ENCODE measurements around the gene AQP7. TPM values are rescaled to one million over a fixed set of nuclear protein-coding genes. Genes with fewer than 3 reads are reported as not detected.
"Not testable (repeated sequence)": the region's sequence is repeated elsewhere in the genome, so short reads cannot be mapped to it uniquely, and the experiment has no call there.

Gene AQP7
- polyA plus RNA-seq, 1 donor: 1.9 TPM

DNA sequence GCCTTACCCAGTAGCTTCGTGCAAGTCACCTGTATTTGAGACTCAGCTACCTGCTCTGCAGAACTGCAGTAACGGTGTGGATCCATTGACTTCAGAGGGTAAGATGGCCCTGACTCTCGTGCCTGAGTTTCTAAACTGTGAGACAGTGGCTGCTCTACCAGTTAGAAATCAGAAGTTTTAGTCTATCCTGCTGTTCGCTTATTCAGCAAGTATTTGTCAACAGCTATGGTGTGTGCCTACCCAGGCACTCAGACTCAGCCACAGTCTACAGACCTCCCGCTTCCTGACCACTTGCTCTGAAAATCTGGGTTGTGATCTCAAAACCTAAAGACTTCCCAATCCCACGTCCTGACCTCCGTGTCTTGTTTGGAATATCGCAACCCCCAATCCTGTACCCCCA lies 31.5 kb upstream of the AQP7 start:
- DNase-seq (ENCODE audit: low read depth): no peak

DNA sequence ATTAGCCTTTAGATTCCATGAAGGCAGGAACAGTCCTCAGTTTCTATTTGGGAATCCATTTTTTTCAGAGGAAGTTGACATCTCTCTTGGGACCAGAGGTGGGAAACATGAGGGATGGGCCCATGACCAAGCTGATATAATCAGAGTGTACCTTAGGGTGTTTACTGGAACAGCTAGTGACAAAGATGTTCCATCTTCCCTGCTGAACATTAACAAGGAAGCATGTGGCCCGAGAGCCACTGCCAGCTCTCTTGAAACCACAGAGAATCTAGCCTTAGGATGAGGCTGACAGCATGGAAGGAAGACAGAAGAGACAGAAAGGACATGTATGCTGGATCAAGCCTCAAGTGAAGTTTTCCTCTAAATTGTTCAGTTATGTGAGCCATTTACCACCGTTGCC lies 29.1 kb upstream of the AQP7 start:
- no peak for DNase-seq (ENCODE audit: low read depth)

DNA sequence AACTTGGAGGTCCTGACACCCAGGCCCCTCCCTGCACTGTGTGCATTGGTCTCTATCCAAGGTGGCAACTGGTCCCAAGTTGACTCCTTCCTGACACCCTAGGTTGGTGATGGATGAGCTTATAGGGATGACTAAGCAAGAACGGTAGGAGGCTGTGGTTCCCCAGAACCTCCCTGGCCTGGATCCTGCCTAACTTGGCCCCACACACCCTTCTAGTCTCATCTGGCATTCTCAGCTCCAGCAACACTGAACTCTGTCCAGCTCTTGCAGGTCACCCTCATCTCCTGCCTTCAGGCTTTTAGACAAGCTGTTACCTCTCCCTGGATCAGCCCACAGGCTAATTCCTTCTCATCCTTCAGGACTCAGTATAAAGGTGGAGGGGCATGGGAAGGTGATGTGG lies 28.6 kb upstream of the AQP7 start:
- no peak for DNase-seq (ENCODE audit: low read depth)

GRCh38 chr9:33429256-33429985 lies 27.1 kb upstream of the AQP7 start:
- no peak for DNase-seq (ENCODE audit: low read depth)

GRCh38 chr9:33426843-33427293 lies 24.5 kb upstream of the AQP7 start:
- DNase-seq (ENCODE audit: low read depth): no peak

DNA sequence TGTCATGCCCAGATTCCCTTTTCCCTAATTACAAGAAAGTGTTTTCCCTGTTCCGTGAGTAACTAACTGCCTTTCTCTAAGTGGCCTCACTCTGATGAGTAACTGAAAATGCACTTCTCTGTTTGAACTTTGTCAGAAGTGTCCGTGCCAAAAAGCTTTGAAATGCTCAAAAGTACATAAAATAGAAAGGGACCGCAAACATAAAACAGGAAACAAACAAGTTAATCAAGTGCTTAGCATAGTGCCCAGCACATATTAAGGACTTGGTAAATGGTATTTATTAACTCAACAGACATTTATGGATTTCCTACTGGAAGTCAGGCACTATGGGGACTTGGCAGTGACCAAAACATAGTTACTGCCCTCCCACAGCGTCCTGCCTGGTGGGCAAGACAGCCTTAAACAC lies 22.8 kb upstream of the AQP7 start:
- DNase-seq (ENCODE audit: low read depth): no peak

- not testable (repeated sequence) for DNase-seq (ENCODE audit: low read depth)
These were observed 22.1 kb upstream of the AQP7 start for GRCh38 chr9:33424492-33424891.

GRCh38 chr9:33424043-33424442 lies 21.7 kb upstream of the AQP7 start:
- not testable (repeated sequence) for DNase-seq (ENCODE audit: low read depth)

DNA sequence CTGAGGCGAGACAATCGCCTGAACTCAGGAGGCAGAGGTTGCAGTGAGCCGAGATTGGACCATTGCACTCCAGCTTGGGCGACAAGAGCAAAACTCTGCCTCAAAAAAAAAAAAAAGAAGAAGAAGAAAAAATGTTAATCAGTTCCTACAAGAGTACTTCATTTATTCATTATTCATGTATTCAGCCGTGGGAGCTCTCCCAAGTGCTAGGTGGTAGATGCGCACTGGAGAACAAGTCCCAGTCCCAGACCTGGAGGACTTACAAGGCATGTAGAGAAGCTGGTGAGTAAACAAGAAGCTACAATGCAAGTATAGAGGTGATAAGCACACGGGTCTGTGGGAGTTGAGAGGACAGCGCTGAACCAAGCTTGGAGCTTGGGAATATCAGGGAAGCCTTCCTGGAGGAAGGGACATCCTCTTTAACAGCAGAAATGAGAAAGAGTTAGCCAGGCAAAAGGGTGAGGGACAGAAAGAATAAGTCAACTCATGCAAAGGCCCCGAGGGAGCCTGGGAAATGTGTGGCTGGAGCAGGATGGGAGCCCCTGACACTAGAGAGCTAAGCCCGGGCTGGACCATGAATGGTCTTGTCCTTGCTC lies 17.4 kb upstream of the AQP7 start:
- no peak for DNase-seq (ENCODE audit: low read depth)

DNA sequence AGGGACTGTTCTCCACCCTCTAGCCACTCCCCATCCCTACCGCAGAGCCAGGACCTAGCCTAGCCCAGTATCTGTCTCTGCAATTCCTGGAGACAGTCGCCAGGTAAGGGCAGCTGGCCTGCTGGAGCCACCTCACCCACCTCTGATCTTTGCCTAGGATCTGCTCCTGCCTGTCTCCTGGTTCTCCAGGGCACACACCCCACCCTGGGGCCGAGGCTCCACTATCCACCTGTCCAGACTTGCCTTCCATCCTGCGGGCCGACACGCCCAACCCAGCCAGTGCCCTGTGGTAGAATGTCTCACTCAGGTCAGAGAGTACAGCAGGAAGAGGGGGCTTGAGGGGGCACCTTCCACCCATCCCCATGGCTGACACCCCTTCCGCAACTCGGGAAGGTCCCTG lies 15.7 kb upstream of the AQP7 start:
- DNase-seq (ENCODE audit: low read depth): no peak

GRCh38 chr9:33416996-33417395 lies 14.6 kb upstream of the AQP7 start:
- DNase-seq (ENCODE audit: low read depth): no peak

GRCh38 chr9:33415501-33416038 lies 13.2 kb upstream of the AQP7 start:
- DNase-seq (ENCODE audit: low read depth): no peak

- DNase-seq (ENCODE audit: low read depth): no peak
These were observed 12.6 kb upstream of the AQP7 start for GRCh38 chr9:33414889-33415500.

GRCh38 chr9:33414268-33414667 lies 11.9 kb upstream of the AQP7 start:
- no peak for DNase-seq (ENCODE audit: low read depth)

GRCh38 chr9:33408087-33408486 lies 5.7 kb upstream of the AQP7 start:
- no peak for DNase-seq (ENCODE audit: low read depth)

GRCh38 chr9:33407061-33407460 lies 4.7 kb upstream of the AQP7 start:
- no peak for DNase-seq (ENCODE audit: low read depth)

DNA sequence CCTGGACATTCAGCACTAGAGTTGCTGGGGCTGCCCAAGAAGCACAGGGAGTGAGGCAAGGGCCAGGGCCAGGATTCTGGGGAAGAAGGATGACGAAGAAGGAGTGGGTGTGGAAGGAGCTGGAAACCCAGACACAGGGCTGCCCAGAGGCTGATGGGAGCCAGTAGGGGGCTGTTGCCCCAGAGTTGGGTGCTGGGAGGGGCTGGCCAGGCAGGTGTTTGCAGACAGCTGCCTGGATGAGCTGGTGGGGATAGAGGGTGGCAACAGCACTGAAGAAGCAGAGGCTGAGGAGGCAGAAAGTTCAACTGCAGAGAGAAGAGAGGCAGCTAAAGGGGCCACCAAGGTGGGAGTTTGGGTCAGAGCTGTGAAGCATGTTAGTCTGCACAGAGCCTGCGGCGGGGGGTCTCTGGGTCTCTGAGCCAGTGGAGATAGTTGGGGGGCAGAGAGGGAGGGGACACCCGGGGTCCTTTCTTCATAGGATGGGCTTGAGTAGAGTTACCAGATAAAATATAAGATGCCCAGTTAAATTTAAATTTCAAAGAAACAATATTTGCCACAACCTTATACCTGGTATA lies 2.5 kb upstream of the AQP7 start:
- no peak for DNase-seq (ENCODE audit: low read depth)

GRCh38 chr9:33403941-33404787 lies 1.8 kb upstream of the AQP7 start:
- no peak for DNase-seq (ENCODE audit: low read depth)

DNA sequence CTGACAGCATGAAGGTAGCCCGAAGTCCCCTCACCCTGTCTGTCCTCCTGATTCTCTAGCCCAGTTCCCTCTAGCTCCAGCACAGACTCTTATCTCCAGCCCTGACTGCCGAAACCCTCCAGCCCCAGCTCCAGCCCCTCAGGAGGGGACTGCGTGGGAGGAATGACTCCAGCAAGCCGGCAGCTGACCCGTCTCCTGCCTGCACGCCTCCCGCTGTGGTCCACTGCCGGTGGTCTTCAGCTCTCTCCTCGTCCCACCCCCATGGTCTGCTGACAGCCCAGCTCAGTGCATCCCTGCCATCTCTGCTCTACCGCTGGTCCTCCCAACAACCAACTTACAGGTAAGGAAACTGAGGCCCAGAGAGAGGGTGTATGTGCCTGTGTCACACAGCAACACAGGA lies 559 bp downstream of the AQP7 start:
- DNase-seq (ENCODE audit: low read depth): not testable (repeated sequence)

DNA sequence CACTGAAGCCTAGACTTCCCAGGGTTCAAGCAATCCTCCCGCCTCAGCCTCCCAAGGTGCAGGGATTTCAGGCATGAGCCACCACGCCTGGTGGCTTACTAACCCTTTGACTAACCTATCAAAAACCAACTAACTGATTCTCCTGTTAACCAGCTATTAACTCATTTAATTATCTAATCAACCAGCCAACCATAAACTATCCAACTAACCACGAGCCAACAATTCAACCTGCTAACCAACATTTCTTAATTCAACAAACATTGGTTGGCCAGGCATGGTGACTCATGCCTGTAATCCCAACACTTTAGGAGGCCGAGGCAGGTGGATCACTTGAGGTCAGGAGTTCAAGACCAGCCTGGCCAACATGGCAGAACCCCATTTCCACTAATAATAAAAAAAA lies 3.3 kb downstream of the AQP7 start:
- DNase-seq (ENCODE audit: low read depth): not testable (repeated sequence)

GRCh38 chr9:33397801-33398200 lies 4.6 kb downstream of the AQP7 start:
- not testable (repeated sequence) for DNase-seq (ENCODE audit: low read depth)
